Measurements from ENCODE around the gene S100A11.

The S100A11 gene

DNA sequence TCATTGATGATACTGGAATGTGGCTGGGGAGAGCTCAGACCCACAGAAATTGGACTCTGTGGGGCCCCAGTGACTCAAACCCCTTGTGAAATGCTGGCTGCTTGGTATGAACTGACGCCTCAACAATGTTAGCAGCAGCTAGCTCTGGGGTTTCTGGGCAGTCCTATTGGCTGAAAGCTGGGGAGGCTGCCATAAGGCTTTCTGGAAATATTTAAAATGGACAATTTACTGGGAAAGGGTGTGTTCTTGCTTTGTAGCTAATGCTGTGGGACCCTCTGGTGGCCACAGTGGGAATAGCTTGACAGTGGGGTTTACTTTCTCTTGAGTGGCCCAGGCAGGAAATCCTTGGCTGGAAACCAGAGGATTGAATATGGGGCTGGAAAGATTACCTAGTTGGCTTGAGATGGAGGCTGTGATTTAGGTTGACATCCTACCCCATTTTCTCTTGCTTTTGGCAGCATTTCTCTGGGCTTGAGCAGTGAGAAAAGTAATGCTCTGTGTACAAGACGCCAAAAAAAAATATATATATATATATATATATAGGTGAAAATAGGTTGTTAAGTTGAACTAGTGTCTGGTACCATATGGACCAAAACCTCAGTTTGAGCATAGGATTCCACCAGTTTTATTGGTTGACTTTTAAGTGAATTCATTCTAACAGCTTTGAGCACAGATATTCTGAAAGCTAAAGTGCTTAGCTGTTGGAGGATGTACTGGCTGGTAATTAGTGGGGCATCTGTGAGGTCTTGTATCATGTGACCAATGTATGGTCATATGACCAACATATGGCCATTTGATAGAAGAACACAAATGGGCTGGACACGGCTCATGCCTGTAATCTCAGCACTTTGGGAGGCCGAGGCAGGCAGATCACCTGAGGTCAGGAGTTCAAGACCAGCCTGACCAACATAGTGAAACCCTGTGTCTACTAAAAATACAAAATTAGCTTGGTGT, 34.9 kb downstream of the S100A11 start:
- peak; percentile 79 for DNase-seq

DNA sequence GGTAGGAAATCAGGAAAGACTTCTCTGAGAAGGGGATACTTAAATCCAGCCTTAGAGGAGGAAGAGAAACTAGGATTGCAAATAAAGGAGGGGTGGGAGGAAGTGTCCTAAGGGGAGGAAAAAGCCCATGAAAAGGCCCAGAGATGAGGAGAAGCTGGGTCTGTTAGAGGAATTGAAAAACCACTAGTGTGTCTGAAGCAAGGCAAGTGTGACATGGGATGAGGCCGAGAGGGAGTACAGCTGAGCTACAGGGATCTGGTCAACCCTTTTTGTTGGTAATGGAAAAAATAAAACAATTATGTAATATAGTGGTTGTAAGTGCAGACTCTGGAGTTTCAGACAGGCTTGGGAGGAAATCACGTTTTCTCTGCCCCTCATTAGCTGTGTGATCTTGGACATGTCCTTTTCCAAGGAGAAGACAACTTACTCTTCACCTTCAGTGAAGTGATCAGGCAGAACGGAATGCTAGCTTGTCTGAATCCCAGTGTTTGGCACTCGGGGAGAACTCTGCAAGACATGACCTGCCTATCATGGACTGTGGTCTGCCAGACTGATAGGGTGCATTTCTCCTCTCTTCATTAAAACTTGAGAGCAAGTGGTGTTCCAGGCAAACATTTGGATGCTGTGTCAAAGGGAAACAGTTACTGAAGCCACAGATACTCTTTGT, 35.7 kb downstream of the S100A11 start:
- no peak for DNase-seq

DNA sequence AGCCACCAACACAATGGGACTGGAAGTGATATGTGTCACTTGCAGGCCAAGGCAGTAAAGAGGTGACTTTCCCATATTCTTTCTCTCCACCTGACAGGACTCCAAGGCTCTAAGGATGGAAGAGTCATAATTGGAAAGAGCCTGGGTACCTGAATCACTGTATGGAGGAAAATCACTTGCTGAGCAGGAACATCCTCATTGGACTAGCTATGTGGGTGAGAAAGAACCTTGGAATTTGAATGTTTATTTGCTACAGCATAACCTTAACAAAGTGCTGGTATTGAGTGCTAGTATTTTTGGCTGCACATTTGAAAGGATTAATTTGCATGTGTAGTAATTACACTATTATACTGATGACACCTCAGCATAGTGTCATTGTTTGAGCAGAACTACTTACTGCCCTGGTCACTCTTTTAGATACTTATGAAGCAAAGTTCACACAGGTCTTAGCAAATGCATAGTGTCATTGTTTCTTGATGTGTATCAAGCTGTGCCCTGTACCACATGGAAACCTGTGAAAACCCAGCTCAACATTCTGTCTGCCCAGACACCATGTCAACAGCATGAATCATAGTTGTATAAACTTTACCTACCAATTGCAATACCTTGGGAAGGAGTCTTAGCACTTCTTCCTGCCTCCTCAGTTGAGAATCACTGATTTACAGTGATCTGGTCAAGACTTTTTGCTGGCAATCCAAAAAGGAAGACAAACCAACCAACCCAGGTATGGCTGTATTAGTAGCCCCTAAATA, 38.0 kb downstream of the S100A11 start:
- DNase-seq, result no peak

DNA sequence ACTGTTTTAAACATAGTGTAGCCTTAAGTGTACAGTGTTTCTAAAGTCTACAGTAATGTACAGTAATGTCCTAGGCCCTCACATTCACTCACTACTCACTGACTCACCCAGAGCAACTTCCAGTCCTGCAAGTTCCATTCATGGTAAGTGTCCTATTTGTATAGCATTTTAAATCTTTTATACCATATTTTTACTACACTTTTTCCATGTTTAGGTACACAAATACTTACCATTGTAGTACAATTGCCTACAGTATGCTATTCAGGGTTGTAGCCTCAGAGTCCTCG, 39.6 kb downstream of the S100A11 start:
- DNase-seq, result no peak

DNA sequence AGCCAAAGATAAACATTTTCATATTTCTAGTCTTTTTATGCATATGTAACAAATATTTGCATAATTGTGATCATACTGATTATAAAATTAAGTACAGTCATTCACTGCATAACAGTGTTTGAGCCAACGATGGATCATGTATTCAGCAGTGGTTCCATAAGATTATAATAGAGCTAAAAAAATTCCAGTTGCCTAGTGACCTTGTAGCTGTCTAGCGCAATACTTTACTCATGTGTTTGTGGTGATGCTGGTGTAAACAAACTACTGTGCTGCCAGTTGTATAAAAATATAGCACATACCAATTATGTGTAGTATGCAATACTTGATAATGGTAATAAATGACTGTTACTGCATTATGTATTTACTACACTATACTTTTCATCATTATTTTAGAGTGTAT, 41.0 kb downstream of the S100A11 start:
- no peak for DNase-seq

DNA sequence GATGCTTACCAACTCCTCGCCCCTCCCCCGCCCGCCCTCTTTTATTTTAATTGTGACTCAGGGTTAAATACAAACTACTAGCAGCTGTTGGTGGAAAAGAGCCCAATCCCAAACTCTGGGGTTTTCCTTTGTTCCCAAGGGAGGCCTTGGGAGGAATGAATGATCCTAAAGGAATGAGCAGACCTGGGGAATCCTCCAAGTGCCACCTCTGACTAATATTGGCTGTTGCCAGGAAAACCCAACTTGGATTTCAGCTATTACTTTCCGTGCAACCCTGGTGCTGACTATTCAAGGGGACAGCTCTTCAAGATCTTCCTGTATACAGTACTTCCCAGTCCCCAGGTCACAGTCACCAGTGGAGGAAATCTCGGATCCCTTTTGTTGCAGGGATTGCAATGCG, 41.8 kb downstream of the S100A11 start:
- DNase-seq, result no peak

DNA sequence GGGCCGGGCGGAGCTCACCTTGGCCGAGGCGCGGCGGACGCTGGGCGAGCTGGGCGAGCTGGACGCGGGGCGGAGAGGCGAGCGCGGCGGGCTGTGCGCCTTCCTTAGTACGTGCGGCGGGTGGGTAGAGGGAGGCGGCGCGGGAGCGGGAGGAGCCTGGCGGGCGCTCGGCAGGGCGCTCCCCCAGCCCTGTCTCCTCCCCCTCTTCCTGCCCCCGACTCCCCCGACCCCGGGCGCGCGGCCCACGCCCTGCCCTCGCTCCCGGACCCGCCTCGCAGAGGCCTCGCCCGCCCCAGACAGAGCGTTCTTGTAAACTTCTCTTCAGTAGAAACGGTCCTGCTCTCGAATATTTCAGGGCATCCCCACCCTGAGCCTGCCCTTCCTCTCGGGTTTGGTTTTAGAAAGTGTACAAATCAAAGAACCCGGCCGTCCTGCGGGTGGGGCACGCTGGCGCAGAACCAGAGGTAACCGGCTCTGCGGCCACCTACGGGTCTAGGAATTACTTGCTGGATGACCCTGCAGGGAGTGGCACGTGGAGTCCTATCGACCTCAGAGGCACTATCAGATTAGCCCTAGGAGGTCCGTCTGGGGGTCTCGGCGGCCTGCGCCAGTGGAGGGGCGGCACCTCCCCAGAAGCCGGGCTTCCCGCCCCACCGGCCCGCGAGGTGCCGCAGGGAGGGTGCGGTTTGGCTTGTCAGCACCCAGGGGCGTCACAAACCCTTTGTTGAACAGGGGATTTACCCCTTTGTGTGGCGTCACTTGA, 42.9 kb downstream of the S100A11 start, which contains the start of gene S100A10:
Gene S100A10, minus strand, starts transcription at position 126 of the 763 bp plus-strand sequence. CDS start 7,629 bp downstream, outside the sequence.
- DNase-seq, result peak; percentile 86

DNA sequence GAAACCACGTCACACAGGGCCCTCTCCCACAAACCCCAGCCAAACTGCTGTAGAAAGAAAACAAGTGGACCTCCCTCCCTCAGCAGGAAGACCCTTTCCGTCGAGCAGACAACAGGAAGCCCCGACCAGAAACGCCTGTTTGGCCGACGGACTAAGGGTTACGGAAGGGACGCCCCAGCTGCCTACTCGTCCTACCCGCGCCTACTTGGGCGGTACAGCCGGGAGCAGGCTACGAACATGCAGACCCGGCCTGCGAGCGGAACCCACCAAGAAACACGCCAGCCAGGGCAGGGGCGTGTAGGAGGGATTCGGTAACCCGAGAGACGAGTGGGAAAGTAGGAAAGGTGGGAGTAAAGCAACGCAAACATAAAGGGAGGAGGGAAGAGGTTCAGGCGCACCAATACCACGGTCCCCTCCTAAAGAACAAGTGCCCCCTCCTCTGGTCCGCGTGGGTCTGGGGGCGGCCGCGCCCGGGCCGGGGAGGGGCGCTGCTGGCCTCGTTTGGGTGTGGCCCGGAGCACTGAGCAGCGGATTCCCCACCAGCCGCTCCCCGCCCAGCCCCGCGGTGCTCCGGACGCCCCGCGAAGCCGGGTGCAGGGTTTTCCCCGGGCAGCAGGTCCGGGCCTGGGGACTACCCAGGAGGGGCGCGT, 43.6 kb downstream of the S100A11 start:
- DNase-seq, result peak; percentile 50

DNA sequence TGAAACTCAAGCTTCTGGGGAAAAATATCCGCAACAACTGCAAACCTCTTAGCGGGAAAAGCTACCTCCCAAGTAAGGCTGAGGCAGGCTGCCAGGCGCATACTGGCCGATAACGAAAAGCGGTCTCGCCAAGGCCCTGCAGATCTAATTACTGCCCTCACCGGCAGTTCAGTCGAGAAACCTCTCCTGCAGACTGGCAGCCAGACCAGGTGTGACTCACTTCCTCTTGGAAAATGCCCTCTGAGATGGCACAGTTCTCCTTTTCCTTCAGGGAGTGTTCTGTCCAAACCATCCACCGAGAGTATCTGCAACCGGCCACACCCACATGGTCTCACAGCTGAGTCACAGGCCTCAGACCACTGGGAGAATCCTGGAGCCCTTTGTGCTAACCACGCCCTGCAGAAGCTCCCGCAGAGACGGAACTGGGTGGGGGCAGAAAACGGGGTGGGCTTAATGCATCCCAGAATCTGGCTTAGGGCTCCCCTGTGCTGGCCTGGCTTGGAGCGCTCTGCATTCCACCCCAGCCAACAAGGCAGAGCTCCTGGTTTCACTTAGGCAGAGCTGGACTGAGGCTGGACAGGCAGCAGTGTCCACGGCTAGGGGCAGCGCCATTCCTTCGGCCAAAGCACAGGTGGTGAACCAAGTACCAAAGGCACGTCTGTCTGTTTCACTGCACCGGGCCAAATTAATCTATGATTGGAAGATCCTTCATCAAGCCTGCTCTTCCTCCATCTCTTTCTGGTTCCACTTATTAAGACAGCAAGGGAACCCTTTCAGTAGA, 44.3 kb downstream of the S100A11 start:
- peak; percentile 51 for DNase-seq

DNA sequence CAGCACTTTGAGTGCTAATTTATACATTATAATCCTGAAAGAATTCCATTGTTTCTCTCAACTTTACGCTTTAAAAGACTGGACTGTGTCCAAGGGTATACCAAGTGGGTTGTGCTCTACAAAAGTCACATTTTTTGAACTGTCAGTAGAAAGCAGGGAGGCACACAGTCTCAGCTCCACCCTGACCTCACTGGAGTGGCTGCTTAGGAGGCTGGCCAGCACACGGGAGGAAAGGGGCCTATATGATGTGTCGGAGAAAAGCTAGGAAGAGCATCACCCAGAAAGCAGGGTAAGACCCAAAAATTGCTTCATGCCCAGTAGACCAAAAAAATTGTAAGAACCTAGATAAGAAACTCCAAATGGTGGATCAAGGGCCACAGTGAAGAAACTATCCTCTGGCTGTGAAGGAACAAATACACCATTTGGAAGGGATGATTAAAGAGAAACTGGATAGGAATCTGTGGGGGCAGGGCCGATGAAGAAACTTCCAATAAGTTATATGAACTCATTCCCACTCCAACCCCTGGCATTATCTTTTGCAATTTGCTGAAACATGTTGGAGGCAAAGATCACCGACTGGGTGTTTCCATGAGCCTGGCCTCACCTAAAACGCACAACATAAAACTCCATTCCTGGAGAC, 45.0 kb downstream of the S100A11 start:
- no peak for DNase-seq

DNA sequence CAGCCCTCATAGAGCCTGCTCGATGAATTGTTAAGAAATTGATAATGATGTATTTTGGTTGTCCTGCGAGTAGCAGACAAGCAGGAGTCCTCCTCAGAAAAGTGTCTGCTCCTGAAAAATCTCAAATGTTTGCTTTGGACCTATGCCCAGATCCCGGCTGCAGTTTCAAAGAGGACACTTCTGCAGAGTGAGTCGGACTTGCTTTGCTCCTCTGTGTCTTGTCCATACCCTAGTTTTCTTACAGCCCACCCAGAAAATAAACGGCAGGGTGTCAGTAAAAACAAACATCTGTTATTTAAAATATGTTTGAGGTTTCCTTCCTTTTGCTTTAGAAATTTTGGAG, 46.0 kb downstream of the S100A11 start:
- no peak for DNase-seq

DNA sequence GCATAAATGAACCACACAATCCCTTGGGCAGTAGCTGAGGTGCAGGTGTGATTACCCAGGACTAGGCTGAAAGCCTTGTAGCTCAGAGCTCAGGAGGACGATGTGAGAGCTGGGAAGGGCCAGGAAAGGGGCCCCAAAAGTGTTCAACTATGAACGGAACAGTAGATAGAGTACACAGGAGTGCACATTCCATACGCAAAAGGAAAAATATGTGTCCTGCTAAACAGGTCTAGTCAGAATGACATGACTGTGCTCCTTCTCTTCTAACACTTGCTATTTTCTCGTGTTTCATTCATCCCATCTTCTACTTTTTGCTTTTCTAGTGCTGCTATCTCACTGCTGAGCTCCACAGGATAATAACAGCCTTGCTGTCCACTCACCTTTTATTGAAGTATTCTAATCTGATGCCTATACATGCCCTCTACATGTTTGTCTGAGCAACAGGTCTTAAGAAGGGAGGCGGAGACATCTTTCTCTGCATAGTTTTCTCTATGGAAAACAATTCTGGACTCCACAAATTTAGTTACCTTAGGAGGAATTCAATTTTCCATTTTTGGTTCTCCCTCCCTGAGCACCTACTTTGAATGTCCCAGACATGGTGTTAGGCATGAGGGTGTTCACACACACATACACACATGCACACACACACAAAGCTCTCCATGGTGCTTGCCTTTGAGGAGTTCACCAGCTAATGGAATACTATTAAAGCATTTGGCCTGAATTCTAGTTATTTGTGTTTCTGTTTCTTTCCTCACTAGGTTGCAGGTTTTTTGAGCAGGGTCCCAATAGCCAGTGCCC, 46.5 kb downstream of the S100A11 start:
- DNase-seq, result no peak

DNA sequence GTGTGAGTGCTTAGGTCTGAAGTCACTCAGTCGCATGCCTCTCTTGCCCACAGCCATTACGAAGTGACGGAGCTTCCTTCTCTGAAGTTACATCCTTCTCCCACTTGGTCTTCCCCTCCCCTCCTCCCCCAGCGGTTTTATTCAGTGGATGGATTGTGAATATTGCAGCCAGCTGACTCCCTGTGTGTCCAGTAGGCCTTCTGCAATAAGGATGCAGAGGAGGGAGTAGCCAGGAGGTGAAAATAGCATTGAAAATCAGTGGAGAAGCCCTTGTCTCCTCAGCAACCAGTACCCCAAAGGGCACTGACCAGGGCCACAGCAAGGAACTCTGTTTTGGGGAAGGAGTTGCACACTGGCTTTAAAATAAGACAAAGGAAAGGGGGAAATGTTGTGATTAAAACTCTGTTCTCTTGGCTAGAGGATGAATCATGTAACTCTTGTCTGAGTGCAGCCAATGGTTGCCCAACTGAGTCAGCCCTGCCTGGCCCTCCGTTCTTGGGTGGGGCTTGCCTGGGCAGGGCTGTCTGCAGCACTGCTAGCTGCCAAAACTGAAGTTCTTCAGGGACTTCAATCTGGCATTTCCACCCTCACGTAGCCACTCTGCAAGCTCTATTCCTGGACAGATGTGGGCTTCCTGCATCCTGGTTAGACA, 47.5 kb downstream of the S100A11 start:
- peak; percentile 34 for DNase-seq

DNA sequence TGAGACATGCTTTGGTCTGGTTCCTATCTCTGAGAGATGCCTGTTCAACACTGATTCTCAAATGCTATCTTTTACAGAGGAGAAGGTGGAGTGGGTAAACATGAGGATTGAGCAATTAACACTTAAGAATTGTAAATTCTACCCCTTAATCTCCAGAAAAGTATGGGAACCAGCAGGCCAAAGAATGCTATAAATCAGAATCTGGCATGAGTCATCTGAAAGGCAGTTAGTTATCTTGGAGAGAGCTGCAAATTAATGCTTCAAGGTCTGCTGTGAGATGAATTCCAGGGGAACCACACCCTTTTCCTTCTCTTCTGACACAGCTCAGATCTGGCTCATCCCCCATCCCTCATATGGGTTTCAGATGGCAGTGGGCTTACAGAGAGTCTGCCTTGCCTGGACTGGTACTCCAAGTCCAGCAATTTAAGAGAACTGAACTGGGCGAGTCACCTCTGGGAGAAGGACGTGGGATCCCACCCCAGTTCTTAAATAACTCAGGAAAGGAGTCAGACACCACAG, 48.3 kb downstream of the S100A11 start:
- no peak for DNase-seq

DNA sequence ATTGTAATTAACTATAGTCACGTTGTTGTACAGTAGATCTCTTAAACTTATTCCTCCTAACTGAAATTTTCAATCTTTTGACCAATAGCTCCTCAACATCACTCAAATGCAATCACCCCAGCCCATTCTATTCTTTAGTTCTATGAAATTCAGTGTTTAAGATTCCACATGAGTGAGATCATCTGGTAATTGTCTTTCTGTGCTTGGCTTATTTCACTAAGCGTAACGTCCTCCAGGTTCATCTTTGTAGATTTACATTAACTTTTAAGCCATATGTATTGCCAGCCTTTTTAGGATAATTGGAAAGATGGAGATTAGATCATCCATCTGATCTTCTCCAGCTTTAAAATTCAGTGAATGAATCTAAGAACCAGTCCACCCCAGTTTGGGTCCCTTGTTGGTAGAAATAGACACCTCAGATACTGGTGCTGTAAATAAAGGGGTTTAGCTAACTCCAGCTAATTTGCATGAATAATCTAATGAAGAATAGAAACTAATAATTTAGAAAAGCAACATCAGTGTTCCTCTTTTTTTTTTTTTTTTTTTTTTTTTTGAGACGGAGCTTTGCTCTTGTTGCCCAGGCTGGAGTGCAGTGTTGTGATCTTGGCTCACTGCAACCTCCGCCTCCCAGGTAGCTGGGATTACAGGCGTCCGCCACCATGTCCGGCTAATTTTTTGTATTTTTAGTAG, 50.2 kb downstream of the S100A11 start:
- DNase-seq, result no peak

DNA sequence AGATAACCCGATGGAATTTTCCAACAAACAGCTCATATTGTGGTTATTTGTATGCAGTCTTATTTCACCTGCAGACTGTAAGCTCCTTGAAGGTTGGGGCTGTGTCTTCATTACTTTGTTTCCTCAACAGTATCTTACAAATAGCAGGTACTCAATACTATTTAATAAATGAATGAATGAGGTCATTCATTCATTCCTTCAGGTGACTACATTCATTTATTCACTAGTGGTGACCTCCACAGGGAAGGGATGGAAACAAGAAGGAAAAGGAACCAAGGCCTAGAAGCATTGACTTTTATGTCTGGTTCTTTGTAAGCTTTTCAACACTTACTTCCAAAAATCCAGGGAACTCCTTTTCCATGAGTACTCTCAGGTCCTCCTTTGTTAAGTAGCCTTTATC, 51.0 kb downstream of the S100A11 start:
- DNase-seq, result no peak

DNA sequence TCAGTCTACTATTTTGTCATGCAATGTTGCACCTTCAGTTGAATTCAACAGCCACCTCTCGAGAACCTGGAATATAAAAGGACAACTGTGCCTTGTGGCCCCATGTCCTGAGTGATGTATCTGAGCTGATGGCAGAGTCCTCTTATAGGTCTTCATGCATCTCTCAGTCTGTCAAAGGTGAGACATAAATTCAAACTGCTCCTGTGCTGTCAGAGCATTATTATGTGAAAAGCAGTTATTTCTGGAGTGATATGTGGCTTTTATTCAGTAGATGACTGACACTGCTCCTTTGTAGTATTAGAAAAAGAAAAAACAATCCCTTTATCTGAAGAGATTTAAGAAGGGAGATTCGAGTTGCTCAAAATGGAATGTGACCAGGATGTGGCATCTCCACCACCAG, 51.5 kb downstream of the S100A11 start:
- DNase-seq, result no peak

DNA sequence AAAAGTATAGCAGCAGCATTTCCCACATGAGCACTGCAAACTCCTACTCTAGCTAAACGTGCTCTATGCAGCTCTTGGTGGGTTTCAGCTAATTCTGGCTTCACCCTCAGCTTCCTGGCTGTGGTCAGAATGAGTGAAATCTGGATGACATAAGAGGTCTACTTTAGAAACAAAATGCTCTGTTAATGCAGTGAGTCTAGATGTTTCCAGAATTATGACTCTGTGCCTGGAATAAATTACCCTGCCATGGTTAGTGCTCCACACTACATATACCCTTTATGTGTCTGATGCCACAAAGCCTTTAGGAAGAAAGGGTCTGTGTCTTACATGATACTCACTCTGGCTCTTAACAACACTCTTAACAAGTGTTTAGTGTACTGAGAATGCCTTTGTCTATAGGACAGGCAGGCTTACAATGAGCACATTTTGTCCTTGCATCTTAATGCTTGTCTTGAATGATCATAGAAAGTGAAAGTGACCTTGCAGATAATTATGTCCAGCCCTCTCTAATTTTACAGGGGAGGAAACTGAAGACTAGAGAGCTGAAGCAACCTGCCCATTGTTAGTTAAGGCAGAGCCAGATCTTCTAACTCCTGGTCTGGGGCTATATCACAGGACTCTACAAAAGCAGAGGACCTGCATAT, 52.4 kb downstream of the S100A11 start:
- DNase-seq, result no peak
